Measurements from ENCODE around the gene RBM43.
A peak's percentile ranks its signal among the peaks of the same experiment; 100 is the strongest.

RBM43 gene

DNA sequence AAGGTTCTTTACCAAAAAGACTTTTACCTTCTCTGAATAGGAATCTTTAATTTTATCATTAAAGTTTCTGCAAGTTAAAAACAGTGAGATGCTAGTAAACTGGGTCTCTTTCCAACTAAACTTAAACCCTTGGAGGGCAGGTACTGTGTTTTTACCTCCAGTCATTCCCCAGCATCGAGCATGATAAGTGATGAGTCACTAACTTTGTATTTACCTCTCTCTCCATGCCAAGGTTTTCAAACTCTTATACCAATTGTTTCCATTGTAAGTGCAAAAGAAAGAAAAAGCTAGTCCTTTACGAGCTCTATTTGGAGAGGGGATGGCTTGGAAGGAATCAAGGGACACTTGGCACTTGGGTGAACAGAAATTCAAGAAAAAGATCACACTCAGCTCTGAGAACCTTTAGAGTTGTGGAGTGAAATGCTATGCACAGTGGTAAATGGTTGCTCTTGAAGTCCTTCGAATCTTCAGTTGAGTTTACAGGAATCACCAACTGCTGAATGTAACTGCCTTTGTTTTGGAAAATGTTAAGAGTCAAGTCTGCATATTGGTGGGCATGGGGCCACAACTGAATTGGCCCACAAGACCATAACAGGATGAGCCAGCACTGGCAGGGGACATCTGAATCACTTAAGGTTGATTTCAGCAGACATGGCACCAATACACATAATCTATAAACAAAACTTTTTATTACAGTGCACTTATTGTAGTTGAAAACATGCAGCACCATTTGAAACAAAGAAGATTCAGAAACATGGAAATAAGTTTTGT, 8.3 kb upstream of the RBM43 start:
- Histone ChIP-seq H3K27ac (ENCODE audit: insufficient read depth, low read length, poor library complexity, severe bottlenecking) (no peak overlapping the region), H3K4me1 (ENCODE audit: control insufficient read depth, insufficient read depth, low read length, poor library complexity, severe bottlenecking) (no peaks in the 10 kb centered on the region), H3K4me3 (ENCODE audit: insufficient read depth, low read depth, low read length, poor library complexity, severe bottlenecking) (no peak overlapping the region), H3K27me3 (replicated peaks; ENCODE audit: control insufficient read depth, insufficient read depth, low read length, poor library complexity, severe bottlenecking) (no peaks in the 10 kb centered on the region), H3K36me3 (ENCODE audit: control insufficient read depth, insufficient read depth, low read length) (peaks cover 37% of the 10 kb centered on the region), H3K9me3 (ENCODE audit: control insufficient read depth, low read length) (no peaks in the 10 kb centered on the region)
- DNase-seq: no peak

GRCh38 chr2:151268085-151268484, 6.4 kb upstream of the RBM43 start:
- Histone ChIP-seq H3K27ac (ENCODE audit: insufficient read depth, low read length, poor library complexity, severe bottlenecking) (no peak overlapping the region), H3K9me3 (ENCODE audit: control insufficient read depth, low read length) (no peaks in the 10 kb centered on the region), H3K36me3 (ENCODE audit: control insufficient read depth, insufficient read depth, low read length) (peaks cover 31% of the 10 kb centered on the region), H3K4me1 (ENCODE audit: control insufficient read depth, insufficient read depth, low read length, poor library complexity, severe bottlenecking) (no peaks in the 10 kb centered on the region), H3K4me3 (ENCODE audit: insufficient read depth, low read depth, low read length, poor library complexity, severe bottlenecking) (no peak overlapping the region), H3K27me3 (replicated peaks; ENCODE audit: control insufficient read depth, insufficient read depth, low read length, poor library complexity, severe bottlenecking) (no peaks in the 10 kb centered on the region)
- DNase-seq: no peak

DNA sequence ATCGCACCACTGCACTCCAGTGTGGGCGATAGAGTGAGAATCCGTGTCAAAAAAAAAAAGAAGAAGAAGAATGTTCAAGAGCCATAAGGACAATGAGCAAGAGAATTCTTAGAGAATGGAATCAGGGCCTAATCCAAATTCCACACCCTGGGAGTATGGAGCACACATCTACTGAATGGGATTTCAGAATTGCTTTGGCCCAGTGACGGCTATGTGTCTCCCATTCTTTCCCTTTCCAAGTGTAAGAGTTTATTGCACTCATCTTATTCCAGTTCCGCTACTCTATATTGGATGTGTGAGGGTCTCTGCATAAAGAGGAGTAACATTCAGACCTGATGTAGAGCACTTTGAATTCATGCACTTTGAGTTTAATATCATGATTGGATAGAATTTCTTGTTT, 5.9 kb upstream of the RBM43 start:
- Histone ChIP-seq H3K36me3 (ENCODE audit: control insufficient read depth, insufficient read depth, low read length) (peaks cover 27% of the 10 kb centered on the region), H3K4me1 (ENCODE audit: control insufficient read depth, insufficient read depth, low read length, poor library complexity, severe bottlenecking) (no peaks in the 10 kb centered on the region), H3K9me3 (ENCODE audit: control insufficient read depth, low read length) (no peaks in the 10 kb centered on the region), H3K4me3 (ENCODE audit: insufficient read depth, low read depth, low read length, poor library complexity, severe bottlenecking) (no peak overlapping the region), H3K27me3 (replicated peaks; ENCODE audit: control insufficient read depth, insufficient read depth, low read length, poor library complexity, severe bottlenecking) (no peaks in the 10 kb centered on the region), H3K27ac (ENCODE audit: insufficient read depth, low read length, poor library complexity, severe bottlenecking) (no peak overlapping the region)
- DNase-seq: no peak

DNA sequence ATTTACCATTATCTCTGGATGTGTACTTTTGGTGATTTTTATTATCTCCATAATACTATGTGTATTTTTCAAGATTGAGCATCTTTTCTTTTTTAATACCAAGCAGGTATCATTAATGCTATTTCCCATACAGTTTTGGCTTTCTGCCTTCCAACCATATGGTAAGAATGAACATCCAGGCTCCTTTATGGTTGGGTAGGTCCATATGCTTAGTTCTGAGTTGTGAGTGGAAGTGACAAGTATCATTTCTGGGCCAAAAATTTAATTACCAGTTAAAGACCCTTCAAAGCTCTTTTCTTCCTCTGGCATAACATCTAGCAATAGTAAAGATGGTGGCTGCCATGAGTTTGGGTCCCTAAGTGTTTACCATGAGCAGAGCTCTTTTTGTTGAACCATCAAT, 4.3 kb upstream of the RBM43 start:
- no peak for DNase-seq
- Histone ChIP-seq H3K4me1 (ENCODE audit: control insufficient read depth, insufficient read depth, low read length, poor library complexity, severe bottlenecking) (no peaks in the 10 kb centered on the region), H3K36me3 (ENCODE audit: control insufficient read depth, insufficient read depth, low read length) (peaks cover 13% of the 10 kb centered on the region), H3K9me3 (ENCODE audit: control insufficient read depth, low read length) (no peaks in the 10 kb centered on the region), H3K27ac (ENCODE audit: insufficient read depth, low read length, poor library complexity, severe bottlenecking) (no peak overlapping the region), H3K4me3 (ENCODE audit: insufficient read depth, low read depth, low read length, poor library complexity, severe bottlenecking) (no peak overlapping the region), H3K27me3 (replicated peaks; ENCODE audit: control insufficient read depth, insufficient read depth, low read length, poor library complexity, severe bottlenecking) (no peaks in the 10 kb centered on the region)

DNA sequence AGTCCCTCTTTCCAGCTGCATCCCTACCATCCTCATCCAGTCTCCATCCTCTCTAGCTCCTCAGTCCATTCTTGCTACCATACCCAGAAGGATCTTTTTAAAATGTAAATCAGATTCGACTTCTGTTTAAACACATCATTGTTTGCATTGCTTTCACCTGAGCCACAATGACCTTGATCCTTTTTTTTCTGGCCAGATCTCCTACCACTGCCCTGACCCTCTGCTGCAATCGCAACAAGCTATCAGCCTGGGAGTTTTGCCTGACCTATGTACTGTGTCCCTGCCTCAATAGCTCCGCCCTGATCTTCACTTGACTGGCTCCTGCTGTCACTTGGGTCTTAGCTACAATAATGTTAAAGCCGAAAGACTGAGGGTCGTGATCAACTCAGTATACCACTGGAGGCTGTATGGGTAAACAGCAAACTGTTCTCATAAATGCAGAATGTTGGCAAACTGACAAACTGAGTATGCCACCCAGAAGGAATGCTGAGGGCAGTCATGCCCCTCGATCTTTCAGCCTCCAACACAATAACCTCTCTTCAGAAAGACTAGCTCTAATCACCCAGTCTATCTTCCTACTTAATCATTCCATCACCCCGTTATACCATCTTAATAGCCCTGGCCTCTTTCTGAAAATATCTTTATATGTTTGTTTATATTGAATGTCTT, 2.6 kb upstream of the RBM43 start:
- Histone ChIP-seq H3K27me3 (replicated peaks; ENCODE audit: control insufficient read depth, insufficient read depth, low read length, poor library complexity, severe bottlenecking) (no peaks in the 10 kb centered on the region), H3K27ac (ENCODE audit: insufficient read depth, low read length, poor library complexity, severe bottlenecking) (no peak overlapping the region), H3K4me3 (ENCODE audit: insufficient read depth, low read depth, low read length, poor library complexity, severe bottlenecking) (no peak overlapping the region), H3K36me3 (ENCODE audit: control insufficient read depth, insufficient read depth, low read length) (no peaks in the 10 kb centered on the region), H3K4me1 (ENCODE audit: control insufficient read depth, insufficient read depth, low read length, poor library complexity, severe bottlenecking) (no peaks in the 10 kb centered on the region), H3K9me3 (ENCODE audit: control insufficient read depth, low read length) (no peaks in the 10 kb centered on the region)
- no peak for DNase-seq

- no peaks in the 10 kb centered on the region for H3K36me3 ChIP-seq (ENCODE audit: control insufficient read depth, insufficient read depth, low read length)
- no peak overlapping the region for H3K4me3 ChIP-seq (ENCODE audit: insufficient read depth, low read depth, low read length, poor library complexity, severe bottlenecking)
- no peaks in the 10 kb centered on the region for H3K4me1 ChIP-seq (ENCODE audit: control insufficient read depth, insufficient read depth, low read length, poor library complexity, severe bottlenecking)
- no peak for DNase-seq
- no peak overlapping the region for H3K27ac ChIP-seq (ENCODE audit: insufficient read depth, low read length, poor library complexity, severe bottlenecking)
- no peaks in the 10 kb centered on the region for H3K27me3 ChIP-seq (replicated peaks; ENCODE audit: control insufficient read depth, insufficient read depth, low read length, poor library complexity, severe bottlenecking)
- no peaks in the 10 kb centered on the region for H3K9me3 ChIP-seq (ENCODE audit: control insufficient read depth, low read length)
These were observed 966 bp upstream of the RBM43 start for GRCh38 chr2:151262629-151263028.

- DNase-seq: no peak
- Histone ChIP-seq H3K4me3 (ENCODE audit: insufficient read depth, low read depth, low read length, poor library complexity, severe bottlenecking) (peak overlapping the region; percentile 73), H3K4me1 (ENCODE audit: control insufficient read depth, insufficient read depth, low read length, poor library complexity, severe bottlenecking) (no peaks in the 10 kb centered on the region), H3K27me3 (replicated peaks; ENCODE audit: control insufficient read depth, insufficient read depth, low read length, poor library complexity, severe bottlenecking) (no peaks in the 10 kb centered on the region), H3K9me3 (ENCODE audit: control insufficient read depth, low read length) (no peaks in the 10 kb centered on the region), H3K27ac (ENCODE audit: insufficient read depth, low read length, poor library complexity, severe bottlenecking) (peak overlapping the region; percentile 94), H3K36me3 (ENCODE audit: control insufficient read depth, insufficient read depth, low read length) (no peaks in the 10 kb centered on the region)
These were observed 271 bp upstream of the RBM43 start for GRCh38 chr2:151261977-151262291.

DNA sequence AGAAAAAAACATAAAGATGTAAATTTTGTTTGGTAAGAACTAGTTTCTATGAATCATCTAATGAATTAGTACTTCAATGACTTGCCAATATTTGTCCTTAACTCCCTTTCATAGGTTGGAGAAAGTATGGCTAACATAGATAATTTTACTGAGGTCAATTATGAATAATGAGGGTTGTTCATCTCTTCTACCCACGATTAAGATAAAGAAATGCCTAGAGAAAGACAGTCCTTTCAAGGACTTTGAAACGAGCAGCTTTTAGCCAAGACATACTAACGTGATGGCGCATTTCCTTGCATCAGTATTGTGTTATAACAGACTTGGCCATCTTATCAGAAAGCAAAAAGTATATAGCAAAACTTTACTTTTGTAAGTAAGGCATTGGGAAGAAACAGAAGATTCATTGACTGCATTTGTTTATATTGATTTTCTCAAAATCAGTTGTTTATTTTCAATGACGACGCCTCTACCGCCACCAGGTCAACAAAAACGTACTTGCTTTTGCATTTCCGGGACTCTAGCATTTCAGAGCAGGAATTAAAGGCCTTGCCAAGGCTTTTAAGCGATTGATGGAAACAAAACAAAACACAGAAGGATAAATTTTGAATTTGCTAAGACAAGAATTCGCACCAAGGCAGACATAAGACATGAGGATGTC, 961 bp downstream of the RBM43 start:
- Histone ChIP-seq H3K36me3 (ENCODE audit: control insufficient read depth, insufficient read depth, low read length) (no peaks in the 10 kb centered on the region), H3K27ac (ENCODE audit: insufficient read depth, low read length, poor library complexity, severe bottlenecking) (peak overlapping the region; percentile 94), H3K9me3 (ENCODE audit: control insufficient read depth, low read length) (no peaks in the 10 kb centered on the region), H3K4me3 (ENCODE audit: insufficient read depth, low read depth, low read length, poor library complexity, severe bottlenecking) (peak overlapping the region; percentile 73), H3K27me3 (replicated peaks; ENCODE audit: control insufficient read depth, insufficient read depth, low read length, poor library complexity, severe bottlenecking) (no peaks in the 10 kb centered on the region), H3K4me1 (ENCODE audit: control insufficient read depth, insufficient read depth, low read length, poor library complexity, severe bottlenecking) (no peaks in the 10 kb centered on the region)
- DNase-seq: no peak

GRCh38 chr2:151258121-151258520, 3.5 kb downstream of the RBM43 start:
- no peak overlapping the region for H3K27ac ChIP-seq (ENCODE audit: insufficient read depth, low read length, poor library complexity, severe bottlenecking)

GRCh38 chr2:151252646-151253045, 9.0 kb downstream of the RBM43 start:
- no peak overlapping the region for H3K27ac ChIP-seq (ENCODE audit: insufficient read depth, low read length, poor library complexity, severe bottlenecking)
- no peaks in the 10 kb centered on the region for H3K27me3 ChIP-seq (replicated peaks; ENCODE audit: control insufficient read depth, insufficient read depth, low read length, poor library complexity, severe bottlenecking)
- H3K4me1 ChIP-seq (ENCODE audit: control insufficient read depth, insufficient read depth, low read length, poor library complexity, severe bottlenecking): no peaks in the 10 kb centered on the region
- DNase-seq: no peak
- no peaks in the 10 kb centered on the region for H3K9me3 ChIP-seq (ENCODE audit: control insufficient read depth, low read length)
- no peak overlapping the region for H3K4me3 ChIP-seq (ENCODE audit: insufficient read depth, low read depth, low read length, poor library complexity, severe bottlenecking)
- peaks cover 40% of the 10 kb centered on the region for H3K36me3 ChIP-seq (ENCODE audit: control insufficient read depth, insufficient read depth, low read length)

More at GRCh38 chr2:151258121-151258520, 3.5 kb downstream of the RBM43 start:
- Histone ChIP-seq H3K9me3 (ENCODE audit: control insufficient read depth, low read length) (no peaks in the 10 kb centered on the region), H3K27me3 (replicated peaks; ENCODE audit: control insufficient read depth, insufficient read depth, low read length, poor library complexity, severe bottlenecking) (no peaks in the 10 kb centered on the region), H3K36me3 (ENCODE audit: control insufficient read depth, insufficient read depth, low read length) (peaks cover 6% of the 10 kb centered on the region), H3K4me1 (ENCODE audit: control insufficient read depth, insufficient read depth, low read length, poor library complexity, severe bottlenecking) (no peaks in the 10 kb centered on the region), H3K4me3 (ENCODE audit: insufficient read depth, low read depth, low read length, poor library complexity, severe bottlenecking) (no peak overlapping the region)
- DNase-seq: no peak

All from effector memory CD4-positive, alpha-beta T cell (primary cell).